ENCODE results near the gene DDI1. TPM values are rescaled to one million over a fixed set of nuclear protein-coding genes. Genes with fewer than 3 reads are reported as not detected.

The DDI1 gene
- total and polyA plus RNA-seq, 2 donors (not counting 1 experiment from before 2014, with no cell fraction given): not detected

GRCh38 chr11:104086621-104087020 lies 50.2 kb downstream of the DDI1 start:
- no peak for DNase-seq
- TF ChIP-seq, protein P1, sequence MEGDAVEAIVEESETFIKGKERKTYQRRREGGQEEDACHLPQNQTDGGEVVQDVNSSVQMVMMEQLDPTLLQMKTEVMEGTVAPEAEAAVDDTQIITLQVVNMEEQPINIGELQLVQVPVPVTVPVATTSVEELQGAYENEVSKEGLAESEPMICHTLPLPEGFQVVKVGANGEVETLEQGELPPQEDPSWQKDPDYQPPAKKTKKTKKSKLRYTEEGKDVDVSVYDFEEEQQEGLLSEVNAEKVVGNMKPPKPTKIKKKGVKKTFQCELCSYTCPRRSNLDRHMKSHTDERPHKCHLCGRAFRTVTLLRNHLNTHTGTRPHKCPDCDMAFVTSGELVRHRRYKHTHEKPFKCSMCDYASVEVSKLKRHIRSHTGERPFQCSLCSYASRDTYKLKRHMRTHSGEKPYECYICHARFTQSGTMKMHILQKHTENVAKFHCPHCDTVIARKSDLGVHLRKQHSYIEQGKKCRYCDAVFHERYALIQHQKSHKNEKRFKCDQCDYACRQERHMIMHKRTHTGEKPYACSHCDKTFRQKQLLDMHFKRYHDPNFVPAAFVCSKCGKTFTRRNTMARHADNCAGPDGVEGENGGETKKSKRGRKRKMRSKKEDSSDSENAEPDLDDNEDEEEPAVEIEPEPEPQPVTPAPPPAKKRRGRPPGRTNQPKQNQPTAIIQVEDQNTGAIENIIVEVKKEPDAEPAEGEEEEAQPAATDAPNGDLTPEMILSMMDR (IDR thresholded peaks at IDR 0.05): no peak
- no peak for TF ChIP-seq EZH2 (IDR thresholded peaks at IDR 0.05; ENCODE audit: borderline replicate concordance, insufficient read depth, low read depth, low read length, poor library complexity, severe bottlenecking)
- CTCF ChIA-PET: no interaction called here
- Histone ChIP-seq H3K36me3 (replicated peaks in 1 of 2; ENCODE audit: control extremely low read depth in 1 of 2, control insufficient read depth in 1 of 2, extremely low read depth in 1 of 2, insufficient read depth in 2 of 2, low read length in 1 of 2) (no peaks in the 10 kb centered on the region), H2AFZ (ENCODE audit: insufficient read depth, low read depth, low read length, poor library complexity, severe bottlenecking) (no peak overlapping the region), H3K79me2 (ENCODE audit: control insufficient read depth, insufficient read depth, low read length) (no peaks in the 10 kb centered on the region), H3K27ac (ENCODE audit: low read length in 2 of 2) (no peak overlapping the region), H3K27me3 (replicated peaks in 1 of 4; ENCODE audit: control extremely low read depth in 1 of 4, control insufficient read depth in 3 of 4, insufficient read depth in 4 of 4, low read length in 3 of 4) (no peaks in the 10 kb centered on the region), H3K9ac (ENCODE audit: low read length) (no peak overlapping the region), H4K20me1 (ENCODE audit: control insufficient read depth, insufficient read depth, low read length, poor library complexity, severe bottlenecking) (no peaks in the 10 kb centered on the region), H3K4me3 (ENCODE audit: control extremely low read depth in 1 of 5, extremely low read depth in 1 of 5, insufficient read depth in 1 of 5, low read depth in 2 of 5, low read length in 4 of 5) (no peak overlapping the region), H3K4me1 (ENCODE audit: control insufficient read depth in 2 of 2, insufficient read depth in 2 of 2, low read length in 2 of 2) (no peaks in the 10 kb centered on the region), H3K4me2 (replicated peaks; ENCODE audit: low read depth, low read length, poor library complexity, severe bottlenecking) (no peak overlapping the region), H3K9me3 (ENCODE audit: control extremely low read depth in 1 of 3, control insufficient read depth in 2 of 3, insufficient read depth in 1 of 3, low read length in 2 of 3) (peaks cover 0 to 1% (median 0%) of the 10 kb centered on the region in 3 donors)
- Mint-ChIP-seq H3K4me3 (no peak overlapping the region), H3K27ac (no peak overlapping the region), H3K4me1 (peaks cover 4% of the 10 kb centered on the region), H3K27me3 (no peaks in the 10 kb centered on the region), H3K9me3 (ENCODE audit: insufficient read depth) (no peaks in the 10 kb centered on the region)
- 100% methylated on average over 1 of the region's 5 CpGs for WGBS (ENCODE audit: insufficient coverage)
- intact Hi-C loops (cut with micrococcal nuclease): no loop called here
- ATAC-seq (ENCODE audit: low read depth): no peak
- POLR2A ChIA-PET: no interaction called here

Other genes starting within 250 kb of the DDI1 start
- 0.71 and 1.0 TPM in 2 replicates for gene PDGFD, start 127.5 kb downstream of the DDI1 start, total RNA-seq
- gene PDGFD, start 127.5 kb downstream of the DDI1 start, polyA plus RNA-seq: 0.07 and 0.20 TPM in 2 replicates